Measurements from ENCODE around the gene CBLC.
A peak's percentile ranks its signal among the peaks of the same experiment; 100 is the strongest.
"Not testable (repeated sequence)": the region's sequence is repeated elsewhere in the genome, so short reads cannot be mapped to it uniquely, and the experiment has no call there.

The CBLC gene

GRCh38 chr19:44765949-44766335, 11.7 kb upstream of the CBLC start:
- DNase-seq = no peak

GRCh38 chr19:44767295-44768180, 10.2 kb upstream of the CBLC start:
- no peak for DNase-seq

GRCh38 chr19:44770550-44771257, 7.0 kb upstream of the CBLC start:
- peak; percentile 99 for DNase-seq

DNA sequence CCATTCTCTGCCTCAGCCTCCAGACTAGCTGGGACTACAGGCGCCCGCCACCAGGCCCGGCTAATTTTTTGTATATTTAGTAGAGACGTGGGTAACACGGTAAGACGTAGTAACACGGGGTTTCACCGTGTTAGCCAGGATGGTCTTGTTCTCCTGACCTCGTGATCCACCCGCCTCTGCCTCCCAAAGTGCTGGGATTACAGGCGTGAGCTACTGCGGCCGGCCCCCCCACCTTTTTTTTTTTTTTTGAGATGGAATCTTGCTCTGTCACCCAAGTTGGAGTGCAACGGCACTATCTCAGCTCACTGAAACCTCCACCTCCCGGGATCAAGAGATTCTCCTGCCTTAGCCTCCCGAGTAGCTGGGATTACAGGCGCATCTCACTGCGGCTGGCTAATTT, 5.5 kb upstream of the CBLC start:
- DNase-seq = not testable (repeated sequence)

GRCh38 chr19:44772959-44773358, 4.7 kb upstream of the CBLC start:
- no peak for DNase-seq

GRCh38 chr19:44775676-44776240, 1.9 kb upstream of the CBLC start:
- DNase-seq = no peak

- no peak for DNase-seq
Measured at GRCh38 chr19:44776402-44777096, 1.1 kb upstream of the CBLC start.

DNA sequence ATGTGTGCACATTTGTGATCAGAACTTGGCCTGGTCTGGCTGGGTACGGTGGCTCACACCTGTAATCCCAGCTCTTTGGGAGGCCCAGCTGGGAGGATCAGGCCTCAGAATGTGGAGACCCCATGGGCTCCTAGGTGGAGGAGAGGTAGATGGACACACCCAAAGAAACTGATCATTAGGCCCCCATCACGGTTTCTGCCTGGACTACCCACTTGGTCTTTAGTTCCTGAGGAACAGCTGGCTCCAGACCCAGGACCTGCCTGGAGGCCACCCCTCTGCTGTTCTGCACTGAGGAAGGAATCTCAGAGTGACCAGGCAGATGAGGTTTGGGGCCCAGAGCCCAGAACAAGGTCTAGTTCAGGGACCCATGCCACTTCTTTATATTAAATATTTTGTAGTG, 1.5 kb downstream of the CBLC start:
- DNase-seq = no peak

- not testable (repeated sequence) for DNase-seq
Measured at GRCh38 chr19:44781694-44782093, 4.0 kb downstream of the CBLC start.

- no peak for DNase-seq
Measured at GRCh38 chr19:44782729-44783128, 5.0 kb downstream of the CBLC start.

- DNase-seq = no peak
Measured at GRCh38 chr19:44783545-44783944, 5.9 kb downstream of the CBLC start.

- no peak for DNase-seq
Measured at GRCh38 chr19:44785271-44785670, 7.6 kb downstream of the CBLC start.

GRCh38 chr19:44785993-44786392, 8.3 kb downstream of the CBLC start:
- no peak for DNase-seq

DNA sequence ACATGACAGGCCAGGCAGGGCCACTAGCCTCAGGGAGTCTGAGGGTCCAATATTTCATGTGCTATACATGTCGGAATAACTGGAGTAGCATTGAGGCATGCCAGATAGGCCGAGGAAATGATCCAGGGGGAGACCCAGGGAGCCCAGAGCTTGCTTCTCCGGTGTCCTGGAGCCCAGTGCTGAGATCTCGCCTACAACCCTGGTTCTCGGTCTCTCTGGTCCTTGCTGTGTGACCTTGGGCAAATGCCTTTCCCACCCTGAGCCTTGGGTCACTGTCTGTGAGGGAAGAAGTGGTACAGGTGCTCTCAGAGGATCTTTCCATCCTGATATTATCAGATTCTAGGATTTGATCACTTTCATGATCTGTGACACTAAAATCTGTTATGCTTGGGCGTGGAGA, 11.3 kb downstream of the CBLC start:
- DNase-seq = no peak

- DNase-seq = no peak
Measured at GRCh38 chr19:44789943-44790483, 12.3 kb downstream of the CBLC start.

DNA sequence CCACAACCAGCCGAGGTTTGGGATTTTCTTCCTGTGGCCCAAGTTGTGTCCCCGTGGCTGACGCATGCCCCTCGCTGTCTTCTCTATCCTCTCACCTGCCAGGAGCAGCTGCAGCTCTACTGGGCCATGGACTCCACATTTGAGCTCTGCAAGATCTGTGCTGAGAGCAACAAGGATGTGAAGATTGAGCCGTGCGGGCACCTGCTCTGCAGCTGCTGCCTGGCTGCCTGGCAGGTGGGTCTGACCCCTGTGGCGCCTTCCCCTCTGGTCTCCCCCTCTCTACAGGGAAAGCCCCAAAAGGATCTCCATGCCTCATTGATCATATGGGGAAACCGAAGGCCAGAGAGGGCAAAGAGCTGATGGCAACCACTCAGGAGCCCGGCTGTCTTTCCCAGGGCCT, 14.6 kb downstream of the CBLC start:
- DNase-seq = no peak

- no peak for DNase-seq
Measured at GRCh38 chr19:44794610-44795009, 16.9 kb downstream of the CBLC start.

DNA sequence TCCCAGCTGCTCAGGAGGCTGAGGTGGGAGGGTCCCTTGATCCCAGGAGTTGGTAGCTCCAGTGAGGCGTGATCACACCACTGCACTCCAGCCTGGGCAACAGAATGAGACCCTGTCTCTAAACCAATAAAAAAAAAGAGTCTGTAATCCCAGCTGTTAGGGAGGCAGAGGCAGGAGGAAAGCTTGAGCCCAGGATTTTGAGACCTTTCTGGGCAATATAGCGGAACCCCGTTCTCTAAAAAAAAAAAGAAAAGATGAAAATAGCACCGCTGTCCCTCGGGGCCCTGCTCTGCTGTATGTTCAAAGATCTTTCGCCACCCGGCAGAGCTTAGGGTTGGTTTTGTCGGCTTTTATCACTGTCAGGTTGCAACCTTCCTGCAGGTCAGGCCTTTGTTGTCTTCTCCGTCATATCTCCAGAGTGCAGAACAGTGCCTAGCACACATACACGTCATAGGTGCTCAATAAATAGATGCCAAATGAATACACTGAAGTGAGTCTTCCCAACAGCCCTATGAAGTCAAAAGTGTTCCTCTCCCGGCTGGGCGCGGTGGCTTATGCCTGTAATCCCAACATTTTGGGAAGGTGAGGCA, 17.8 kb downstream of the CBLC start:
- no peak for DNase-seq

GRCh38 chr19:44796701-44797115, 19.0 kb downstream of the CBLC start:
- peak; percentile 5 for DNase-seq

DNA sequence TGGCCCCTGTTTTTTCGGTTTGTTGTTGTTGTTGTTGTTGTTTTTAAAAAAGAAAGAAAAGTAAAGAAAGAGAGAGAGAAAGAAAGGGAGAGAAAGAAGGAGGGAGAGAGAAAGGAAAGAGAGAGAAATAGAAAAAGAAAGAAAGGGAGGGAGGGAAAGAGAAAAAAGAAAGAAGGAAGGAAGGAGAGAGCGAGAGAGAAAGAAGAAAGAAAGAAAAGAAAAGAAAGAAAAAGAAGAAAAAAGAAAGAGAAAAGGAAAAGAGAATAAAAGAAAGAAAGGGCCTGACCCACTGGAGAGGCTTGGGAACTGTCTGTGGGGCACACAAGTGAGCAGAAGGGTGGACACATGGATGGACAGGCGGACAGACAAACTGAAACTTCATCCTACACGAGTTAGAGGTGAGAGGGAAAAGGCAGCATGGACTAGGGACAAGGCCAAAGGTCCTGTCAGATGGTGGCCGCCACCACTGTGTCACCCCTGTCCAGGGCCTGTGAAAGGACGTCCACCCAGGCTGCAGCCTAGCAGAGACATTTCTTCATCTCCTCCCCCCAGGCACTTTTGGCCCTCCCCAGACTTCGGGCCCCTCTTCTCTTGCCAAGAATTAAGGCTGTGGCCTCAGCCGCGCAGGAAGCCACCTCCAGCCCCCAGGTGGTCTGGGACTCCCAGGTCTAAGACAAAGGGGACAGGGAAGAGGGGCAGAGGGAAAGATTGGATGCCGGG, 22.1 kb downstream of the CBLC start:
- no peak for DNase-seq

- peak; percentile 79 for DNase-seq
Measured at GRCh38 chr19:44800461-44800860, 22.8 kb downstream of the CBLC start.
